Body of pancreas (tissue), 4 donors: ENCODE results near the gene TNS4. TPM values are rescaled to one million over a fixed set of nuclear protein-coding genes. Genes with fewer than 3 reads are reported as not detected.

Source experiments
- ATAC-seq: fragments of 150-250 bp; one replicate; pipeline ENCODE4 v1.9.1; 2016
- DNase-seq, 4 donors: peaks; one replicate each; pipeline ENCODE4 v3.0.0-alpha.2; 2019
- H3K27ac ChIP-seq, 4 donors: fragments of 200-600 bp; sonication (generic); 1 replicate in 3 of 4; 2 replicates in 1 of 4; pipeline versions ENCODE4 v1.5.1 to v1.6.1; 2016 to 2019; ENCODE audit warnings: mild to moderate bottlenecking in 1 of 4, mixed read lengths in 1 of 4, moderate library complexity in 1 of 4
- H3K27me3 ChIP-seq, 2 donors: fragments of 200-600 bp; sonication (generic); one replicate each; pipeline ENCODE4 v1.6.0; 2016; ENCODE audit warnings: mild to moderate bottlenecking in 1 of 2
- H3K36me3 ChIP-seq, 2 donors: fragments of 200-600 bp; sonication (generic); replicated peaks in 1 of 2; 2 replicates each; pipeline ENCODE4 v1.5.1; 2016; ENCODE audit warnings: low read depth in 2 of 2; ENCODE audit not compliant: insufficient read depth in 1 of 2
- H3K4me1 ChIP-seq: fragments of 200-600 bp; sonication (generic); one replicate; pipeline ENCODE4 v1.6.0; 2016
- H3K4me3 ChIP-seq, 2 donors: fragments of 200-600 bp; sonication (generic); 1 replicate in 1 of 2; 2 replicates in 1 of 2; pipeline ENCODE4 v1.5.1; 2016 to 2019
- H3K9me3 ChIP-seq, 3 donors: fragments of 200-600 bp; sonication (generic); 1 replicate in 2 of 3; 2 replicates in 1 of 3; pipeline ENCODE4 v1.5.1; 2016
- CTCF ChIP-seq, 7 experiments: fragments of 450-650 bp in 4 of 7; fragments of 200-600 bp in 3 of 7; sonication (generic) in 3 of 7; IDR thresholded peaks; one replicate each; pipeline ENCODE4 v1.5.1; 2016 to 2019; ENCODE audit warnings: antibody characterized with exemption in 7 of 7
- POLR2A ChIP-seq, 3 donors: fragments of 450-650 bp; IDR thresholded peaks; one replicate each; pipeline ENCODE4 v1.6.1; 2016; ENCODE audit warnings: antibody characterized with exemption in 3 of 3, mild to moderate bottlenecking in 2 of 3
- WGBS, 2 donors: methylation state at CpG; one replicate each; pipeline ENCODE4 v1.1.5; 2017; 5-methylcytosine and 5-hydroxymethylcytosine counted together
- intact Hi-C: fragments of 100-400 bp; cut with DNase I; formaldehyde crosslinking; loops from one replicate; pipeline ENCODE4 v1.15.1; 2023
- total RNA-seq, 2 donors: library from RNA; depleted of rRNA; stranded (reverse); fragments of >200 nt; gene quantifications; one replicate each; pipeline ENCODE4 v1.1.0, GENCODE V29; 2016

TNS4 gene, protein sequence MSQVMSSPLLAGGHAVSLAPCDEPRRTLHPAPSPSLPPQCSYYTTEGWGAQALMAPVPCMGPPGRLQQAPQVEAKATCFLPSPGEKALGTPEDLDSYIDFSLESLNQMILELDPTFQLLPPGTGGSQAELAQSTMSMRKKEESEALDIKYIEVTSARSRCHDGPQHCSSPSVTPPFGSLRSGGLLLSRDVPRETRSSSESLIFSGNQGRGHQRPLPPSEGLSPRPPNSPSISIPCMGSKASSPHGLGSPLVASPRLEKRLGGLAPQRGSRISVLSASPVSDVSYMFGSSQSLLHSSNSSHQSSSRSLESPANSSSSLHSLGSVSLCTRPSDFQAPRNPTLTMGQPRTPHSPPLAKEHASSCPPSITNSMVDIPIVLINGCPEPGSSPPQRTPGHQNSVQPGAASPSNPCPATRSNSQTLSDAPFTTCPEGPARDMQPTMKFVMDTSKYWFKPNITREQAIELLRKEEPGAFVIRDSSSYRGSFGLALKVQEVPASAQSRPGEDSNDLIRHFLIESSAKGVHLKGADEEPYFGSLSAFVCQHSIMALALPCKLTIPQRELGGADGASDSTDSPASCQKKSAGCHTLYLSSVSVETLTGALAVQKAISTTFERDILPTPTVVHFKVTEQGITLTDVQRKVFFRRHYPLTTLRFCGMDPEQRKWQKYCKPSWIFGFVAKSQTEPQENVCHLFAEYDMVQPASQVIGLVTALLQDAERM
- not detected for total RNA-seq

DNA sequence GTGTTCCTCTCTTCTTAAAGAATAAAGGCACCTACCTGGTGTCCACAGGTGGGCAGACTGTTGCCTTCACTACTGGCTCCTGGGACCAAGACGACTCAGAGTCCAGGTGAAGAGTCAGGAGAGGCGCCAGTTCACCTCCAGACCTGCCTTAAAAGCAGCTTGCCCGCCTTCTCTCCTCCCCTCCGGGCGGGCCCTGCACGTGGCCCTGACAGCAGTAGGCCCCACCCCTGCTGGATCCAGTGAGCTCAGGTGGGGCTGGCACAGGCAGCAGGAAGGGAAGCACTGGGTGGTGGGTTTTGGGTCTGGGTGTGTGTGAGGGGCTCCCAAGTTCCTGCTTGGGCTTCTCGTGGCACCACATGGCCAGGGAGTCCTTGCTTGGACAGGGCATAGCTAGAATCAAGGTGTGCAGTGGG is at the start of gene TNS4:
Gene TNS4 (minus strand): TSS at position 125 of the 413 bp plus-strand sequence. CDS start 5,198 bp downstream, outside the sequence.
- H3K9me3 ChIP-seq: no peaks in the 10 kb centered on the region
- no peak within 1 kb of the TSS for H3K27ac ChIP-seq
- no peaks in the 10 kb centered on the region for H3K27me3 ChIP-seq
- intact Hi-C loops: no loop called here
- H3K4me1 ChIP-seq: peaks cover 12% of the 10 kb centered on the region
- H3K36me3 ChIP-seq: no peaks in the 10 kb centered on the region
- DNase-seq (no peak), ATAC-seq (no peak)
- 62 to 71% methylated on average over 3 to 7 of the region's 7 CpGs for WGBS, 2 donors
- TF ChIP-seq POLR2A (IDR thresholded peaks at IDR 0.05) (no peak), CTCF (IDR thresholded peaks at IDR 0.05) (no peak)
- no peak within 1 kb of the TSS for H3K4me3 ChIP-seq

DNA sequence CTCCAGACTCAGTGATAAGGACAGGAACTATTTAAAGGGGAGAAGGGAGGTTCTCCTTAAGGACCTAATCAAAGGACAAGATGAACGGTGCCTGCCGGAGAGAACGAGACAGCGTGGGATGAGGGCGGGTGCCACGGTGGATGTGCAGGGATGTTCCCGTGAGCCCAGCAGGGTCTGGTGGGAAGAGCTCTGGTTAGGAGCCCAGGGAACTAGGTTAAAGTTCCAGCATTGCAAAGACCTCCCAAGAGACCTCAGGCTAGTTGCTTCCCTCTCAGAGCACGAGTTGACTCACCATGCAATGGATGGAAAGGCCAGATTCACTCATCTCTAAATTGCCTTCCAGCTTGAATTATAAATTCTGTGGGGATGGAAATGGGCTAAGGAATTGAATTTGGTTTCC is 49.2 kb upstream of the TNS4 start:
- no peaks in the 10 kb centered on the region for H3K36me3 ChIP-seq
- WGBS, 2 donors: 89 to 92% methylated on average over 8 of the region's 8 CpGs
- TF ChIP-seq POLR2A (IDR thresholded peaks at IDR 0.05) (no peak), CTCF (IDR thresholded peaks at IDR 0.05) (no peak)
- peaks cover 28% of the 10 kb centered on the region for H3K4me1 ChIP-seq
- DNase-seq (peak in 3 of 4 donors; percentile 38 to 62 (median 48)), ATAC-seq (peak; percentile 49)
- H3K9me3 ChIP-seq: no peaks in the 10 kb centered on the region
- intact Hi-C loops: no loop called here
- H3K27ac ChIP-seq: peak overlapping the region in 2 of 4 donors; percentile 64 to 66
- H3K4me3 ChIP-seq: no peak overlapping the region
- H3K27me3 ChIP-seq: no peaks in the 10 kb centered on the region

DNA sequence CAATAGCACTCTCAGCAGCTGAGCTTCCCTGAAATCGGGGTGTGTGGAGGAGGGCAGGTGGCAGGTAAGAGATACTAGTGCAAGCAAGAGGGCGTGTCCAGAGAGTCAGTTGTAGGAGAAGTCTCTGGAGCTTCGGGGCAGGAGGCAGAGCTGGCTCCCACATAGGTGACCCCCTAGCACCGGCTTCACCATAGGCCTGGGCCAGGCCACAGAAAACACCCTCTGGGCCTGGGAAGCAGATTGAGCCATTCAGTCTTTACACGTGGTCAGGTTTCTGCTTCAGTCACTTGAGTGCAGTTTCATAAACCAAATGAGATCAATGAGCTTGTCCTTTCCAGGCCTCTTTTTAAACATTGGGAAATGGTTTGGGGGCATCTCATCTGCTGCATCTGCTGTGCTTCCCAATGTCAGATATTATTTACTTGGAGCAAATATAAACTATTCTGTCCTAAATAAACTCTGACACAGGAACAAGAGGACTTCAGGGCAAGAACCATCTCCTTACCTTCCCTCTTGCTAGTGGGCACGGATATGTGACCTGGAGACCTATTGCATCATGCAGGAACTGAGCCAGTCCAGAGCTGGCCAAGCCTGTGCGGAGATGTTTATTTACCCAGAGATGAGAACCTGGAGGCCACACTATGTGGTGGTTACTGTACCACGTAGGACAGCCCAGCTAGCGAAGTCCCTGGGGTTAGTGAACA is 47.7 kb upstream of the TNS4 start:
- no peak overlapping the region for H3K4me3 ChIP-seq
- intact Hi-C loops: no loop called here
- H3K27ac ChIP-seq: peak overlapping the region in 3 of 4 donors; percentile 33 to 64 (median 63)

GRCh38 chr17:40548491-40548981 is 47.1 kb upstream of the TNS4 start:
- intact Hi-C loops: no loop called here

More for the DNA sequence above, 47.7 kb upstream of the TNS4 start:
- DNase-seq (peak; percentile 16 to 52 (median 49)), ATAC-seq (peak; percentile 36)
- no peaks in the 10 kb centered on the region for H3K36me3 ChIP-seq
- WGBS, 2 donors: 37 to 38% methylated on average over 9 of the region's 9 CpGs
- no peak for TF ChIP-seq CTCF (IDR thresholded peaks at IDR 0.05)
- no peaks in the 10 kb centered on the region for H3K9me3 ChIP-seq
- no peaks in the 10 kb centered on the region for H3K27me3 ChIP-seq
- H3K4me1 ChIP-seq: peaks cover 25% of the 10 kb centered on the region

More at GRCh38 chr17:40548491-40548981, 47.1 kb upstream of the TNS4 start:
- Histone ChIP-seq H3K4me1 (peaks cover 26% of the 10 kb centered on the region), H3K27ac (peak overlapping the region in 3 of 4 donors; percentile 33 to 64 (median 63)), H3K9me3 (no peaks in the 10 kb centered on the region), H3K27me3 (no peaks in the 10 kb centered on the region), H3K36me3 (no peaks in the 10 kb centered on the region), H3K4me3 (no peak overlapping the region)
- TF ChIP-seq POLR2A (IDR thresholded peaks at IDR 0.05) (no peak), CTCF (IDR thresholded peaks at IDR 0.05) (no peak)
- no peak for ATAC-seq
- 94 to 95% methylated on average over 5 to 9 of the region's 9 CpGs for whole genome bisulfite sequencing, 2 donors
- no peak for DNase-seq
